RWPE2 (cell line): ENCODE data around the gene NCOA6.

Experiments used
- ATAC-seq: fragments of 200-7000 bp; cut with Tn5 transposase; 3 replicates; pipeline ENCODE4 v1.9.1; 2021; ENCODE audit warnings: low read depth
- DNase-seq: peaks from one replicate; pipeline ENCODE4 v3.0.0-alpha.2; 2020; ENCODE audit warnings: low spot score
- H3K27ac ChIP-seq: fragments of 450-650 bp; 2 replicates; pipeline ENCODE4 v1.5.1; 2017; ENCODE audit warnings: mild to moderate bottlenecking; ENCODE audit not compliant: poor library complexity, severe bottlenecking
- H3K27me3 ChIP-seq: fragments of 250-450 bp; sonication (Bioruptor Pico); 2 replicates; pipeline ENCODE4 v1.5.1; 2021; ENCODE audit warnings: mild to moderate bottlenecking, moderate library complexity; ENCODE audit not compliant: insufficient read depth, poor library complexity, severe bottlenecking
- H3K36me3 ChIP-seq: fragments of 250-450 bp; sonication (Bioruptor Pico); 2 replicates; pipeline ENCODE4 v1.5.1; 2020; ENCODE audit warnings: low read depth, mild to moderate bottlenecking, moderate library complexity
- H3K4me1 ChIP-seq: fragments of 250-450 bp; sonication (Bioruptor Pico); 2 replicates; pipeline ENCODE4 v1.5.1; 2021; ENCODE audit warnings: mild to moderate bottlenecking, moderate library complexity; ENCODE audit not compliant: insufficient read depth, poor library complexity, severe bottlenecking
- H3K4me3 ChIP-seq: fragments of 250-450 bp; sonication (Bioruptor Pico); 2 replicates; pipeline ENCODE4 v1.5.1; 2021; ENCODE audit warnings: mild to moderate bottlenecking, moderate library complexity; ENCODE audit not compliant: severe bottlenecking
- H3K9me3 ChIP-seq: fragments of 250-450 bp; sonication (Bioruptor Pico); 2 replicates; pipeline ENCODE4 v1.5.1; 2021; ENCODE audit warnings: mild to moderate bottlenecking, moderate library complexity; ENCODE audit not compliant: severe bottlenecking
- CTCF ChIP-seq: fragments of 450-650 bp; IDR thresholded peaks from one replicate; pipeline ENCODE4 v1.5.1; 2017; ENCODE audit warnings: mild to moderate bottlenecking, moderate library complexity; ENCODE audit not compliant: poor library complexity, severe bottlenecking

Gene NCOA6

GRCh38 chr20:34709831-34710567 is 115.5 kb downstream of the NCOA6 start:
- Histone ChIP-seq H3K36me3 (peaks cover 14% of the 10 kb centered on the region), H3K9me3 (no peaks in the 10 kb centered on the region), H3K4me1 (peaks cover 20% of the 10 kb centered on the region), H3K27me3 (no peaks in the 10 kb centered on the region), H3K27ac (peak overlapping the region; percentile 43), H3K4me3 (peak overlapping the region; percentile 57)
- ATAC-seq (peak; percentile 41), DNase-seq (peak; percentile 92)
- peak; percentile 99 for TF ChIP-seq CTCF

GRCh38 chr20:34709044-34709830 is 116.2 kb downstream of the NCOA6 start:
- no peak for TF ChIP-seq CTCF
- ATAC-seq (peak; percentile 49), DNase-seq (peak; percentile 97)
- H3K27ac ChIP-seq = peak overlapping the region; percentile 43
- no peaks in the 10 kb centered on the region for H3K27me3 ChIP-seq
- peak overlapping the region; percentile 57 for H3K4me3 ChIP-seq
- peaks cover 6% of the 10 kb centered on the region for H3K36me3 ChIP-seq
- H3K9me3 ChIP-seq = no peaks in the 10 kb centered on the region
- H3K4me1 ChIP-seq = peaks cover 25% of the 10 kb centered on the region

- TF ChIP-seq CTCF = peak; percentile 98
- Histone ChIP-seq H3K4me1 (peaks cover 19% of the 10 kb centered on the region), H3K27ac (peak overlapping the region; percentile 43), H3K9me3 (no peaks in the 10 kb centered on the region), H3K27me3 (no peaks in the 10 kb centered on the region), H3K4me3 (peak overlapping the region; percentile 57), H3K36me3 (0 out of 2 replicates have a peak, but pooled peaks cover 3% of the 10 kb centered on the region)
- no peak for ATAC-seq
- no peak for DNase-seq
Observed at GRCh38 chr20:34708621-34709043, 116.8 kb downstream of the NCOA6 start.

- Histone ChIP-seq H3K27ac (no peak overlapping the region), H3K27me3 (no peaks in the 10 kb centered on the region), H3K4me1 (peaks cover 15% of the 10 kb centered on the region), H3K9me3 (no peaks in the 10 kb centered on the region), H3K36me3 (no peaks in the 10 kb centered on the region), H3K4me3 (no peak overlapping the region)
- no peak for TF ChIP-seq CTCF
- DNase-seq (peak; percentile 39), ATAC-seq (no peak)
Observed at GRCh38 chr20:34706912-34707784, 118.3 kb downstream of the NCOA6 start.
